Activated CD4-positive, alpha-beta T cell treated with anti-CD3 and anti-CD28 coated beads, Interleukin-2, amount 50 U/mL, for 48 hours (primary cell): ENCODE data around the gene MYOCOS.

Experiments
- DNase-seq, 2 experiments: peaks; one replicate each; pipeline ENCODE4 v3.0.0-alpha.2; 2020

The MYOCOS gene

GRCh38 chr1:171663854-171664575, 42.0 kb downstream of the MYOCOS start:
- no peak for DNase-seq

- DNase-seq, result no peak
These were observed 42.9 kb downstream of the MYOCOS start for GRCh38 chr1:171664976-171665375.

GRCh38 chr1:171666114-171666769, 44.2 kb downstream of the MYOCOS start:
- no peak for DNase-seq

GRCh38 chr1:171668372-171668771, 46.3 kb downstream of the MYOCOS start:
- DNase-seq, result no peak

GRCh38 chr1:171670739-171671138, 48.7 kb downstream of the MYOCOS start:
- no peak for DNase-seq

GRCh38 chr1:171674431-171675405, 52.7 kb downstream of the MYOCOS start:
- DNase-seq, result no peak
